Stimulated activated CD4-positive, alpha-beta T cell treated with anti-CD3 and anti-CD28 coated beads, Interleukin-1b, Interleukin-23, amount 100 ng/mL, for 4 hours (primary cell): Measurements from ENCODE around the gene HOXC9.
"Not testable (repeated sequence)": the region's sequence is repeated elsewhere in the genome, so short reads cannot be mapped to it uniquely, and the experiment has no call there.

Source experiments
- DNase-seq, 2 donors: peaks; one replicate each; pipeline ENCODE4 v3.0.0-alpha.2; 2020; ENCODE audit warnings: low read depth in 2 of 2

Gene HOXC9

DNA sequence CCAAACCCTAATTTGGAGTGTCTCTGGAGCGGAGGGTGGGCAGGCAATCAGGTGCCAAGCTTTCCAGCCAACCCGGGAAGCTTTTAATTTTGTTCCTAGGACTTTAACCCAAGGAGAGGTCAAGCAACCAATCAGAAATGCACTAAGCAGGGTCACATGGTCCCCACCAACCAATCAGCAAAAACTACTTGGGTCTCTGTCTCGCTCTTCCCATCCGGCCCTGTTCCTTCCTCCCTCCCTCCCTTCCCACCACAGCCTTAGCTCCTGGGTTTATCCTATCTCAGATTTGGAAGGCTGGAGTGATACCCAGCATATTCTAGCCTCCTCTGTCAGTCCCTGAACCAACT lies 40.2 kb downstream of the HOXC9 start:
- DNase-seq = no peak

GRCh38 chr12:54040648-54041047 lies 40.7 kb downstream of the HOXC9 start:
- no peak for DNase-seq

DNA sequence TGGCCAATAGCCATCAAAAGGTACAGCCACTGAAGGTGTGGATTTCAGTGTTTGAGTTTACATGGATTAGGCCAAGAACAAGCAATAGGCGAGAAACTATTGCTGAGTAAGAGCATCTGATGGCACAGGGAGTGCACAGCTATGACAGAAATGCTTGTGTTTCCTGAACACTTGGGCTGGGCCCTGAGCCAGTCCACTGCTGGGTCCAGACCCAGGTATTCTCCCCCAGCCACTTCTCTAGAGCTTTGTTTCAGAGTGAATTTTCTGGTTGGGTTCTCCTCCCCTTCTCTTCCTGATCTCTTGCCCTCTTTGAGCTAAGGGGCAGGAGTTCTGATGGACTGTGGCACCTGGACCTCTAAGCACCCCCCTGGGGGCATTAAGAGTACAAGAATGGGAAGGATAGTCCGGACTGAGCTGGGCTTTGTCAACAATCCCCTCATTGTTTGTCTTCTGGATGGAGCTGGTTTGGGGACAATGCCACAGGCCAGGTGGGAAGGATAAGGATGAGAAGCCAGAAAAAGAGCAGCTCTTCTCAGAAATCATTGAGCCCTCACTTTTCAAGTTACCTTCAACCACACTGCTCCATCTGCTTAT lies 41.2 kb downstream of the HOXC9 start:
- no peak for DNase-seq

GRCh38 chr12:54042033-54042432 lies 42.1 kb downstream of the HOXC9 start:
- not testable (repeated sequence) for DNase-seq

DNA sequence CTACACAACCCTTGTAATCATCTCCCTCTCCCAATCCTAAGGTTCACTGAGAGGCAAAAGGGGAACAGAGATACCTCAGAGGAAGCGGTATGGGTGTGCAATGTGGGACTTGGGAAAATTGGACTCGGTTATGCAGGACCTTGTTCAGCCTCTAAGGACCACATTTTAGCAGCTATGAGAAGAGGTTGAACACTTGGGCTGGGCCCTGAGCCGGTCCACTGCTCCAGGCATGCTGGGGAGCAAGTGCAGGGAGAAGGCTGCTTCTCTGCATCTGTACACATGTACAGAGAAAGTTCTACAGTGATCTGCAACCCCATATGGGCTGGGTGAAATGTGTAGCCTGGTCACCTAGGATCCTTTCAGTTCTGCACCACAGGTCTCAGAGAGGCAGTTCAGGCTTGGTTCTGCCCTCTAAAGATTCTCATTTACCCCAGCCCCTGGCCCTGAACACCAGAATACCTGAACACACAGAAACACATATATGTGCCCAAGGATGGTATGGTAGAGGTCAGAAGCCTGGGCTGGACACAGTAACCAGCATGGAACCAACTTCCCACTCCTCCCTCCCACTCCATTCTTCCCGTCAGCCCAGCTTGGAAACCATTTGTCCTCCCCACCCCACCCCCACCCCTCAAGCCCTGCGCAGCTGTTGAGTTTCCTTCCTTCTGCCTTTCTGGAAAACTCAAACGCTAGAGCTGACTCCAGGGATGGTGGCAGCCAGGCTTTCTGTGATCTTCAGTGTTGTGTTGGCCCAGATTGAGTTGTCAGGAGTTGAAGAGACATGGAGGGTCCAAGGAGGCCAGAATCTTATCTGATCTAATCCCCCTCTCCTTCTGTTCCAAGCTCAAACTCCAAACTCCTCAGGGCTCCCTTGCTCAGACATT lies 43.3 kb downstream of the HOXC9 start:
- DNase-seq = no peak

DNA sequence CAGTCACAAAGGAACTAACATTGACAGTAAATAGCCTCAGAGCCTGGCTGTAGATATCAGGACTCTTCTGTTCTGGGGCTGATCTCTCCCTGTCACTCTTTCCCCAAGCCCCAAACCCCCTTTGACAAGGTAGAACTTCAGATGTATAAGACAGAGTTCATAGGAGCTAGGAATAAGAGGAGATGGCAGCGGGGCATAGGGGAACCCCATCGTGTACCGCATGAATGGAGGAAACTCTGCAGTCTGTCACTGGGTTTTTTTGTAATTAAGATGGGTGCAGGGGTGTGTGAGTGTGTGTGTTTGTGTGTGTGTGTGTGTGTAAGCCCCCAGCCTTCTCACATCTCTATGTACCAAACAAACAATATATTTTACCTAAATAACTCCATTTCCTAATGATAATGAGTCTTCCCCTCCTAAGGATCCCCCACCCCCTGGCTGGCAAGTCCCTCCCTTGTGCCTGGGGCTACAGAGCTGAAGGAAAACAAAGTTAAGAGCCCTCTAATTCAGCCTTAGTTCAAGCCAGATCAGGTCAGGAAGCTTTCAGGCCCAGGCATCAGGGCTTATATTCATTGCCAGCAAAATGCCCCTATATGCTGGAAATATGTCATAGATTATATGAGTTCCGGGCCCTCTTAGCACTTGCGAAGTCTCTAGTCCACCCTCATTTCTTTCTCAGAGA lies 44.6 kb downstream of the HOXC9 start:
- DNase-seq = no peak

DNA sequence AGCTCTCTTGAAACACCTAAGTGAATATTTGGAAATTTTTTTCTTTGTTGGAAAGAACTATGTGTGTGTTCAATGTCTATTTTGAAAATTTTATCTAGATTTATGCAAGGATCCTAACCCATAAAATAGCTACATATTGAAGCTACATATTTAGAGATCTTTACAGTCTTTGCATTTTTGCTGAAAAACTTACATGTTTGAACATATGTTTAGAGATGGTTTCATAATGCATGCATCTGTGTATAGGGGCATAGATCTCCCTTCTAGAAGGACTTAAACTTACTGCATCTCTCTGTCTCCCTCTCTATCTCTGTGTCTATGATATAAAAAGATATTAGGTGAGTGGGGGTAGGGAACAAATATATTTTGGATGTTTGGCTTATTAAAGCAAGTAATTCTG lies 45.4 kb downstream of the HOXC9 start:
- DNase-seq = no peak

- no peak for DNase-seq
Measured at GRCh38 chr12:54045868-54046521, 46.0 kb downstream of the HOXC9 start.

DNA sequence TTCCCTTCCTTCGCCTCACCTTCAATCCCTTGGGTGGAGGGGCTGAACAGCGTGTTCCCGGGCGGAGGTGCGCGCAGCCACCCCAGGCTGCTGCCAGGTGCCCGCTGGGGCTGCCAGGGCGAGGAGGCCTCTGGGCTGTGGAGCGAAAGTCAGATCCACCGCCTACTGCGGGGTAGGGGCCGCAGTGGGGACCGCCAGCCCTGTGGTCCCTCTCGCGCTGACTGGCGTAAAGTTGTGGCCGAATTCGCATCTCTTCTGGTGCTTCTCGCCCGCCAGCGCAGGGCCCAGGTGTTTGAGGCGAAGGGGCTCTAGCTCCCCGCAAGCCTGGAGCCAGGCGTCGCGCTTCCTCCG lies 46.8 kb downstream of the HOXC9 start:
- no peak for DNase-seq

DNA sequence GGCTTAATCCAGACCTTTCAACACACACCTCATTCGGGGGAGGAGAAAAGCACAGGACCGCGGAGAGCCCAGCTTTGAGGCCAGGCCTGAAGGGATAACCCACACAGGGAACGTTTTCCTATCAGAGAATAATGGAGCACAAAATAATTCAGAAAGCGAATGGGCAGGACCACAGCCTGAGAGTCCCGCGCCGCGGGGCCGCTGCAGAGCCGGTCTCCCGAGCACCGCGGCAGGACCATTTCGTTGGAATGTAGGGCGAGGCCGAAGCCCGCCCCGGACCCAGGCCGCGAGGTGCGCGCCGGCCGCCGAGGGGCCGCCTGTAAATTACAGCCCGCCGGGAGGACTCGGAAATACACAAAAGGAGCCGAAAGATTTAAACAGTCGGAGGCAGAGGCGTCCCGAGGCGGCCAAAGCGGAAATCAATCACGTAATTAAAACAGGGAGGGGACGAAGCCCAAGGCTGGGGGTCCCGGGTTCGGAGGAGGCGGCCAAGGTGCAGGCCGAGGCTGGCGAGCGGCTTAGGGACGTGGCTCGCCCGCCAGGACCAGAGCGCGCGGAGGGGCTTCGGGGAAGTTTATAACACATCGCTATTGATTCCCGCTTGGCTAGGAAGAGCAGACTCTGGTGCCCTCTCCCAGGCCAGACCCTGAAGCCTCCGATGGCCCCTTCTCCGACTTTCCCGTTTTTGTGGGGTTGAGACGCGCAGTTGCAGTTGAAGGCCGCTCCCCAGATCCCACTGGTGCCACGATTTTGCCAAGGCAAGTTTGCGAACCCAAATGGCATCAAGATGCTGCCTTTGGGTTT lies 47.4 kb downstream of the HOXC9 start:
- no peak for DNase-seq

- DNase-seq = no peak
Measured at GRCh38 chr12:54047964-54048303, 48.0 kb downstream of the HOXC9 start.

GRCh38 chr12:54048406-54049093 lies 48.6 kb downstream of the HOXC9 start:
- DNase-seq = no peak

GRCh38 chr12:54049108-54049507 lies 49.1 kb downstream of the HOXC9 start:
- DNase-seq = no peak

DNA sequence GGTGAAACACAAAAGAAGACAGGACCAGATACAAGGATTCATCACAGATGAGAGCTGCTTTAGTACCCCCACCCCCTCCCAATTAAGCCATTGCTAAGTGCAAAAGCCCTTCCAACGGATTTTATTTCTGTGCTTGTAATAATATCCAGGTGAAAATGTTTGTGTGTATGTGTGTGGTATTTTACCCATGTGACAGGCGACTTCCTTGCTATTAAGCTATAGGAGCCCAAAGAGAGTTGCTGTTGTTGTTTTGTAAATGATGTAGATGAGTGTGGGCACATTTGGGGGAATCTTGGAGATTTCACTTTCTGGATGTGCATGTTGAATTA lies 50.5 kb downstream of the HOXC9 start:
- no peak for DNase-seq

DNA sequence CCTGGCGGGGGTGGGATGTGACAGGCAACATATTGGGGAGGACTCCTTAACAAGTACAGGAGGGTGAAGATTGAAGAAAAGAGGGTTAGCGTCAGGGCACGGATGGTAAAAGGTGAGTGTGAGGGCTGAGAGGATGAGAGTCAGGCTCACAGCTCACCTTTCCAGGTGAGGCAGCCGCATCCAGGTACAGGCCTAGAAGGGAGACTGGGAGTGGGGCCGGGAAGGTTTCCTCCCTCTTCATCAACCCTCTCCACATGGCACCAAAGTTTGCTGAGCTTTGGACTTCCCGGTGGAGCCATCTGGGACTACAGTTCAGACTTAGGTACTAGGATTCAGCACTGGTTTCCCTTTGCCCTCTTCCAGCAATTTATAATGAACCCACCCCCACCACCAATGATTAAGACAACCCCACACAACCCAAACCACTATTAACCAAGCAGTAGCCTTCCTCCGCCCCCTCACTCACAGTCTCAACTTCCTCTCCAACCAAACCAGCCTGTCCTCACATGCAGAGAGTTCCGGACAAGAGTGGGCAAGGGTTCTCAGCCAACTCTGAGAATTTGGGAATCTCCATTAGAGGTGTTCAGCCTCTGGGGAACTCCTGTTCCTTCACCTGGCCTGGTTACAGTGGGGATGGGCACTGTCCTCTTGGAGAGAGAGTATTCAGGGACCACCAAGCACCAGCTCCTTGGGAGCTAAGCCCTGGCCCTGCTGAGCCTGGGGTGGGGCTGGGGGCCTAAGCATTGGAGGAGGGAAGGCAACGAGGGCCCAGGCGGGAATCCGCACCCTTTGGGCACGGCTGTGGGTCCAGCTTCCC lies 51.3 kb downstream of the HOXC9 start:
- no peak for DNase-seq

DNA sequence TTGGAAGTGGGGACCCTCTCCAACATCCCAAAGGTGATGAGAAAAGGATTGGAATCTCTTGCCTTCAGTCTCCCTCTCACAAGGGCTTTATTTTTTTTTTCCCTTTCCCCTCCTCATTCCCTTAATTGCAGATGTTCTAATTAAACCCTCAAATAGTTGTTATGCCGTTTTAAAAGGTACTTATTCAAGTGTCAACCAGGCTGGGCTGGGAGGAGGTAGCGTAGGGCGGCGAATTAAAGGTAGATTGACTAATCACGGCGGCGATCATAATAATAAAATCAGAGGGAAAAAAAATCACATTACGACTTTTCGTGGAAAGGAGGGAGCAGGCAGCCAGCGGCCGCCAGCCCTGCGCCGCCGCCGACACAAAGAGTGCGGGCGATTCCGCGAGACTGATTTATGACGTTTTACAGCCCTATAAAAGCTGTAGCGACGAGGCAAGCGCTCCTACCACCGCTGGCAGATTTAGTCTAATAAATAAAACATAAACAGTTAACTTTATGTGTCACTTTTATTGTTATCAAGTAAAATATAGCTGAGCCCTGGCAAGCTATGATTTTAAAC lies 52.0 kb downstream of the HOXC9 start:
- DNase-seq = no peak

DNA sequence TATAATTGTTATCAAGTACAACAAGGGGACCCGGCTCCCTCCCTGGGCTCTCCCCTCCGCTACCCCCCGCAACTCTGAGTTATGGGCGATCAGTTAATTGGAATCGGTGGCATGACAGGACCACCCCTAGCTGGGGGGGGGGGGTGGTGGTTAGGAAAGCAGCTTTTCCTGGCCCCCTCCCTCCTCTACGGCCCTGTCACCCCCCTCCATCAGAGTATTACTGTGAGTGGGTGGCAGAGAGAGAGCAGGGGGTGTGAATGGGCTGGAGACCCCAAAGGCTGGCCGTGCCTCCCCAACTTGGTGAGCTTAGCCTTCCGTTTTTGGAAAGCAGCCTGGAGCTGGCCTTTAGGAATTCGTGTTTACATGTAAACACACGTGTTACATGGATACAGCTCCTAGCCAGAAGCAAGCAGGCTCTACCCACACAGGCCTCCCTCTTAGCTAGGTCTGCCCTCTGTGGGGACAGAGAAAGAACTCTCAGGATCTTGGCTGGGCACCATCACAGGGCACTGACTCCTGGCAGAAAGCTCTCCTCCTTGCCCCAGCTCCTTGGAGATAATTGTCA lies 52.6 kb downstream of the HOXC9 start:
- DNase-seq = no peak
